GM12801 (cell line): Measurements from ENCODE around the gene CKS1B.

ENCODE experiments used
- CTCF ChIP-seq: IDR thresholded peaks from one replicate; pipeline ENCODE4 v1.5.1; 2011; ENCODE audit warnings: control low read depth; ENCODE audit not compliant: insufficient read length; ENCODE audit errors: extremely low read depth

CKS1B gene

GRCh38 chr1:154994591-154994990 lies 20.1 kb downstream of the CKS1B start:
- TF ChIP-seq CTCF, result no peak

- no peak for TF ChIP-seq CTCF
Measured at GRCh38 chr1:154996966-154997701, 22.7 kb downstream of the CKS1B start.

GRCh38 chr1:154998201-154998780 lies 23.8 kb downstream of the CKS1B start:
- TF ChIP-seq CTCF, result no peak

GRCh38 chr1:154998818-154999570 lies 24.5 kb downstream of the CKS1B start:
- peak; percentile 72 for TF ChIP-seq CTCF

- no peak for TF ChIP-seq CTCF
Measured at GRCh38 chr1:154999571-155000410, 25.3 kb downstream of the CKS1B start.

GRCh38 chr1:155000411-155000725 lies 25.9 kb downstream of the CKS1B start:
- no peak for TF ChIP-seq CTCF

GRCh38 chr1:155000726-155001424 lies 26.4 kb downstream of the CKS1B start:
- TF ChIP-seq CTCF, result no peak
